Body of pancreas (tissue), 4 donors: ENCODE measurements around the gene SLC39A1.

Experiments
- POLR2A ChIP-seq, 3 donors: fragments of 450-650 bp; IDR thresholded peaks; one replicate each; pipeline ENCODE4 v1.6.1; 2016; ENCODE audit warnings: antibody characterized with exemption in 3 of 3, mild to moderate bottlenecking in 2 of 3
- TF ChIP-seq, protein P1 (sequence below), 7 experiments: fragments of 450-650 bp in 4 of 7; fragments of 200-600 bp in 3 of 7; sonication (generic) in 3 of 7; IDR thresholded peaks; one replicate each; pipeline ENCODE4 v1.5.1; 2016 to 2019; ENCODE audit warnings: antibody characterized with exemption in 7 of 7

DNA sequence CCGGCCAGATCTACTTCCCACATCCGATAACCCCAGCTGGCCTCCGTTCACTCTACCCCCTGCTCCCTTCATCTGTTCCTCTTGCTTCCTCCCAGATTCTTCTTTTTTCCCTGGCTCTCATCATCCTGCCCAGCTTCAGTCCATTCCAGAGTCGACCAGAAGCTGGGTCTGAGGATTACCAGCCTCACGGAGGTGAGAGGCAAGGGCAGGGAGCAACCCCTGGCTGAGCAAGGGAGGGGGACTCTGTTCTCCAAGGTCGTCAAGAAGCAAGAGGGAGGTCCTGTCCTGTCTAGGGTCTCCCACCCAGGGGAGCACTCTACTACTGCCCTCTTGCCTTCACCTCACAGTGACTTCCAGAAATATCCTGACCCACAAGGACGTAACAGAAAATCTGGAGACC, 10.2 kb upstream of the SLC39A1 start:
- TF ChIP-seq, protein P1, sequence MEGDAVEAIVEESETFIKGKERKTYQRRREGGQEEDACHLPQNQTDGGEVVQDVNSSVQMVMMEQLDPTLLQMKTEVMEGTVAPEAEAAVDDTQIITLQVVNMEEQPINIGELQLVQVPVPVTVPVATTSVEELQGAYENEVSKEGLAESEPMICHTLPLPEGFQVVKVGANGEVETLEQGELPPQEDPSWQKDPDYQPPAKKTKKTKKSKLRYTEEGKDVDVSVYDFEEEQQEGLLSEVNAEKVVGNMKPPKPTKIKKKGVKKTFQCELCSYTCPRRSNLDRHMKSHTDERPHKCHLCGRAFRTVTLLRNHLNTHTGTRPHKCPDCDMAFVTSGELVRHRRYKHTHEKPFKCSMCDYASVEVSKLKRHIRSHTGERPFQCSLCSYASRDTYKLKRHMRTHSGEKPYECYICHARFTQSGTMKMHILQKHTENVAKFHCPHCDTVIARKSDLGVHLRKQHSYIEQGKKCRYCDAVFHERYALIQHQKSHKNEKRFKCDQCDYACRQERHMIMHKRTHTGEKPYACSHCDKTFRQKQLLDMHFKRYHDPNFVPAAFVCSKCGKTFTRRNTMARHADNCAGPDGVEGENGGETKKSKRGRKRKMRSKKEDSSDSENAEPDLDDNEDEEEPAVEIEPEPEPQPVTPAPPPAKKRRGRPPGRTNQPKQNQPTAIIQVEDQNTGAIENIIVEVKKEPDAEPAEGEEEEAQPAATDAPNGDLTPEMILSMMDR (IDR thresholded peaks at IDR 0.05): no peak
- TF ChIP-seq POLR2A (IDR thresholded peaks at IDR 0.05): no peak
